Astrocyte (in vitro differentiated cells and primary cell): ENCODE results near the gene CRYBG2. TPM values are rescaled to one million over a fixed set of nuclear protein-coding genes. Genes with fewer than 3 reads are reported as not detected.

ENCODE experiments used
- DNase-seq: peaks from one replicate; pipeline ENCODE4 v3.0.0-alpha.2; 2010; ENCODE audit warnings: low read depth
- FAIRE-seq: peaks from 2 replicates; lab custom pipeline; 2011; peaks lifted over from hg19 to GRCh38; lab: Jason Lieb, UNC
- H2AFZ ChIP-seq: 2 replicates; pipeline ENCODE4 v1.6.0; 2012; ENCODE audit warnings: low read depth, low read length, inconsistent platforms
- H3K27ac ChIP-seq: 2 replicates; pipeline ENCODE4 v1.5.1; 2011; ENCODE audit warnings: low read depth, low read length, inconsistent platforms
- H3K27me3 ChIP-seq: 2 replicates; pipeline ENCODE4 v1.6.0; 2011; ENCODE audit warnings: low read length, inconsistent platforms; ENCODE audit not compliant: insufficient read depth
- H3K36me3 ChIP-seq: 2 replicates; pipeline ENCODE4 v1.5.1; 2011; ENCODE audit warnings: low read length, inconsistent platforms; ENCODE audit not compliant: insufficient read depth
- H3K4me1 ChIP-seq: 2 replicates; pipeline ENCODE4 v1.5.1; 2011; ENCODE audit warnings: low read length, inconsistent platforms; ENCODE audit not compliant: insufficient read depth
- H3K4me2 ChIP-seq: 2 replicates; pipeline ENCODE4 v1.6.0; 2012; ENCODE audit warnings: low read length, inconsistent platforms
- H3K4me3 ChIP-seq: 2 replicates; pipeline ENCODE4 v1.5.1; 2011; ENCODE audit warnings: low read depth, mild to moderate bottlenecking, low read length, inconsistent platforms; ENCODE audit not compliant: insufficient read depth
- H3K79me2 ChIP-seq: 2 replicates; pipeline ENCODE4 v1.6.0; 2012; ENCODE audit warnings: mild to moderate bottlenecking, low read length, inconsistent platforms; ENCODE audit not compliant: insufficient read depth
- H3K9ac ChIP-seq: 2 replicates; pipeline ENCODE4 v1.6.0; 2012; ENCODE audit warnings: mild to moderate bottlenecking, low read length, inconsistent platforms
- H3K9me3 ChIP-seq: 2 replicates; pipeline ENCODE4 v1.5.1; 2012; ENCODE audit warnings: low read depth, mild to moderate bottlenecking, low read length, inconsistent platforms; ENCODE audit not compliant: insufficient read depth
- H4K20me1 ChIP-seq: 2 replicates; pipeline ENCODE4 v1.6.0; 2012; ENCODE audit warnings: low read length, inconsistent platforms; ENCODE audit not compliant: insufficient read depth
- H3K27ac Mint-ChIP-seq: one replicate; pipeline ENCODE4 v1.8.0; 2021; ENCODE audit warnings: mild to moderate bottlenecking, mixed read lengths; ENCODE audit not compliant: unreplicated experiment
- H3K27me3 Mint-ChIP-seq: one replicate; pipeline ENCODE4 v1.8.0; 2021; ENCODE audit warnings: low read depth, mixed read lengths; ENCODE audit not compliant: unreplicated experiment
- H3K36me3 Mint-ChIP-seq: one replicate; pipeline ENCODE4 v1.8.0; 2021; ENCODE audit warnings: low read depth, mixed read lengths; ENCODE audit not compliant: unreplicated experiment
- H3K4me1 Mint-ChIP-seq: one replicate; pipeline ENCODE4 v1.8.0; 2021; ENCODE audit warnings: low read depth, mixed read lengths; ENCODE audit not compliant: unreplicated experiment
- H3K4me3 Mint-ChIP-seq: one replicate; pipeline ENCODE4 v1.8.0; 2021; ENCODE audit warnings: mild to moderate bottlenecking, moderate library complexity, mixed read lengths; ENCODE audit not compliant: unreplicated experiment
- H3K9me3 Mint-ChIP-seq: one replicate; pipeline ENCODE4 v1.8.0; 2021; ENCODE audit warnings: mild to moderate bottlenecking, mixed read lengths; ENCODE audit not compliant: unreplicated experiment
- EZH2 ChIP-seq: IDR thresholded peaks from 2 replicates; pipeline ENCODE4 v1.6.1; 2012; ENCODE audit warnings: mild to moderate bottlenecking, low read length, inconsistent platforms; ENCODE audit not compliant: insufficient read depth
- total RNA-seq: library from RNA; stranded (reverse); gene quantifications from 2 replicates; pipeline ENCODE4 v1.2.1, GENCODE V29; 2021
- TF ChIP-seq, protein P1 (sequence below): IDR thresholded peaks from 2 replicates; pipeline ENCODE4 v1.5.1; 2011; ENCODE audit warnings: low read depth, mild to moderate bottlenecking, inconsistent platforms, low read length, moderate library complexity; ENCODE audit not compliant: insufficient read depth

The CRYBG2 gene
- total RNA-seq, 1 donor from 2014 or later, result 5.3 TPM

- H3K4me1 Mint-ChIP-seq, result peaks cover 7% of the 10 kb centered on the region
- H3K36me3 Mint-ChIP-seq, result peaks cover 3% of the 10 kb centered on the region
- H3K4me3 Mint-ChIP-seq, result no peak within 1 kb of the TSS
- TF ChIP-seq EZH2, result no peak
- TF ChIP-seq, protein P1, sequence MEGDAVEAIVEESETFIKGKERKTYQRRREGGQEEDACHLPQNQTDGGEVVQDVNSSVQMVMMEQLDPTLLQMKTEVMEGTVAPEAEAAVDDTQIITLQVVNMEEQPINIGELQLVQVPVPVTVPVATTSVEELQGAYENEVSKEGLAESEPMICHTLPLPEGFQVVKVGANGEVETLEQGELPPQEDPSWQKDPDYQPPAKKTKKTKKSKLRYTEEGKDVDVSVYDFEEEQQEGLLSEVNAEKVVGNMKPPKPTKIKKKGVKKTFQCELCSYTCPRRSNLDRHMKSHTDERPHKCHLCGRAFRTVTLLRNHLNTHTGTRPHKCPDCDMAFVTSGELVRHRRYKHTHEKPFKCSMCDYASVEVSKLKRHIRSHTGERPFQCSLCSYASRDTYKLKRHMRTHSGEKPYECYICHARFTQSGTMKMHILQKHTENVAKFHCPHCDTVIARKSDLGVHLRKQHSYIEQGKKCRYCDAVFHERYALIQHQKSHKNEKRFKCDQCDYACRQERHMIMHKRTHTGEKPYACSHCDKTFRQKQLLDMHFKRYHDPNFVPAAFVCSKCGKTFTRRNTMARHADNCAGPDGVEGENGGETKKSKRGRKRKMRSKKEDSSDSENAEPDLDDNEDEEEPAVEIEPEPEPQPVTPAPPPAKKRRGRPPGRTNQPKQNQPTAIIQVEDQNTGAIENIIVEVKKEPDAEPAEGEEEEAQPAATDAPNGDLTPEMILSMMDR, result no peak
- H3K27me3 ChIP-seq, result peaks cover 3% of the 10 kb centered on the region
- H3K9ac ChIP-seq, result no peak within 1 kb of the TSS
- DNase-seq (no peak), FAIRE-seq (no peak)
- H3K9me3 ChIP-seq, result no peaks in the 10 kb centered on the region
- H3K27ac ChIP-seq, result no peak within 1 kb of the TSS
- H3K4me3 ChIP-seq, result no peak within 1 kb of the TSS
- H2AFZ ChIP-seq, result no peak within 1 kb of the TSS
- peaks cover 16% of the 10 kb centered on the region for H3K27me3 Mint-ChIP-seq
- no peaks in the 10 kb centered on the region for H3K36me3 ChIP-seq
- peaks cover 5% of the 10 kb centered on the region for H3K4me1 ChIP-seq
- no peak within 1 kb of the TSS for H3K4me2 ChIP-seq
- no peaks in the 10 kb centered on the region for H3K9me3 Mint-ChIP-seq
- H4K20me1 ChIP-seq, result no peaks in the 10 kb centered on the region
- H3K27ac Mint-ChIP-seq, result no peak within 1 kb of the TSS
- H3K79me2 ChIP-seq, result no peaks in the 10 kb centered on the region
These were observed 36.2 kb downstream of the CRYBG2 start, which contains the start of gene CD52 for GRCh38 chr1:26317612-26318337. Gene CD52 (plus strand): TSS chr1:26317958. CDS start chr1:26318018, 60 bp downstream.

DNA sequence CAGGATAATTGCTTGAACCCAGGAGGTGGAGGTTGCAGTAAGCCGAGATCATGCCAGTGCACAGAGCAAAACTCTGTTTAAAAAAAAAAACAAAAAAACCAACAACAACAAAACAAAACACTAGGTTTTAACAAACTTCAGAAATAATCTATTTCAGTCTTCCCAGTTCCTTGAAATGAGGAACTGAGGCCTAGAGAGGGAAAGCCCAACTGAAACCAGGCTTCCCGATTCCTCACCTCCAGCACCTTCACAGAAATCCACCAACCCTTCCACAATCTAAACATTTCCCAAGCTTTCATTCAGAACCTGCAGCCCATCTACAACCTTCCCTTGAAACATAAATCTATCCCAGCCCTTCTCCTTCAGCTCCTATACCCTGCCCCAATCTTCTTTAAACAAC, 36.8 kb downstream of the CRYBG2 start:
- Mint-ChIP-seq H3K36me3 (peaks cover 1% of the 10 kb centered on the region), H3K9me3 (no peaks in the 10 kb centered on the region), H3K27ac (no peak overlapping the region), H3K27me3 (peaks cover 17% of the 10 kb centered on the region), H3K4me3 (no peak overlapping the region), H3K4me1 (peaks cover 7% of the 10 kb centered on the region)
- no peak for DNase-seq
- H3K36me3 ChIP-seq, result no peaks in the 10 kb centered on the region
- H3K9ac ChIP-seq, result no peak overlapping the region
- no peak overlapping the region for H3K4me2 ChIP-seq
- H3K9me3 ChIP-seq, result no peaks in the 10 kb centered on the region
- H3K4me1 ChIP-seq, result peaks cover 5% of the 10 kb centered on the region
- H3K4me3 ChIP-seq, result no peak overlapping the region
- peaks cover 3% of the 10 kb centered on the region for H3K27me3 ChIP-seq
- no peaks in the 10 kb centered on the region for H3K79me2 ChIP-seq
- no peak for FAIRE-seq
- TF ChIP-seq, protein P1, result no peak
- no peak for TF ChIP-seq EZH2
- H3K27ac ChIP-seq, result no peak overlapping the region
- no peaks in the 10 kb centered on the region for H4K20me1 ChIP-seq
- no peak overlapping the region for H2AFZ ChIP-seq
